Nucleus accumbens (tissue), 56 donors: ENCODE data around the gene METTL9.
"Not testable (repeated sequence)": the region's sequence is repeated elsewhere in the genome, so short reads cannot be mapped to it uniquely, and the experiment has no call there.

Experiments
- DNase-seq, 56 donors: peaks; one replicate each; lab custom pipeline; 2025; lab: John Stamatoyannopoulos, UW

METTL9 gene

DNA sequence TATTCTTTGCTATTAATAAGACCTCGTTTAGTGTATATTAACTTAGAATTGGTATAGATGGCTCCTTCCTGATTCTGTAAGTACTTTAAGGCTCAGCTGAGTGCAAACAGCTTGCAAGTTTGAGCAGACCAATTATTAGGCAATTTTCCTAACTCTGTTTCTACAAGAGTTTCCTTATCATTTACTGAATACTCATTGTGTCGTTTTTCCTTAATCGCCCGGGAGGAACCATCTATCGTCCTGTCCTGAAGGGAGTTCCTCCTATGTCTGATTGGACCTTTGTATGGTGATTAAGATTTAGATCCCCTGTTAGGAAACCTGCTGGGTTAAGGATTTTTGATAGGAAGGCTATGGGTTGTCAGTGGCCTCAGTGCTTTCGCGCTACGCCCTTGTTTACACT lies 32.0 kb downstream of the METTL9 start:
- DNase-seq = not testable (repeated sequence)

DNA sequence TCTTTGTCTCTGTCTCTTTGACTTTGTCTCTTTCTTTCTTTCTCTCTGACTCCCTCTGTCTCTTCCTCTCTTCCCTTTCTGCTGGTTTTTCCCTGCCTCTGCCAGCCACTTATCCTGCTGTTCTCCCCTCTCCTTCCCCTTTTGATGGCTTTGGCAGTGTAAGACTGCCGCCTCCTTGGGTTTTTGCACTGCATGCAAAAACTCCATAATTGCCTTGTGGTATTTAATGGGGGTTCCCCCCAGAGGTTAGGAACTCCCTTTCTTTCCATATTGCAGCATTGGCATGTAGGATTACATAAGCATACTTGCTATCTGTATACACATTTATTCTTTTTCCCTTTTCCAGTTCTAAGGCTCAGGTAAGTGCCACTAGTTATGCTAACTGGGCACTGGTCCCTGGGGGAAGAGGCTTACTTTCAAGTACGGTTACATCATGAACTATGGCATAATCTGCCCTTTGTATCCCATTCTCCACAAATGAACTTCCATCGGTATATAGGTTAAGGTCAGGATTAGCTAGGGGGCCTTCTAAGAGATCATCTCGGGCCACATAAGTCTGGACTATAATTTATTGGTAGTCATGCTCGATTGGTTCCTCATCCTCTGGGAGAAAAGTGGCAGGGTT lies 32.7 kb downstream of the METTL9 start:
- not testable (repeated sequence) for DNase-seq

DNA sequence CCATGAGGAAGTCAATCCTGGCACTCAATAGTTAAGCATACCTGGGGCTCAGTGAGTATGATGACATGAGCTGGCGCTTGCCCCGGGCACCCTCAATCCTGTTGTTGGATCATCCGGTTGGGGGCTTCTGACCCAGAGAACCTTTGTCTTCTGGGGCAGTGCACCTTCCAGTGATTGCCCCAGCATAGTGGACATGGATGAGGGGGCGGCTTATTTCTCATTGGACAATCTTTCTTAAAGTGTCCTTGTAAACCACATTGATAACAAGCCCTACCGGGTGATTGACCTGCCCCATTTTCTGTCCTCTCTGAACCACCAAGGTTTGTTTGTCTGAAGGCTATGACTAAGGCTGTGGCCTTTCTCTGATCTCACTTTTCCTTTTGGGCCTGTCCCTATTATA lies 34.8 kb downstream of the METTL9 start:
- DNase-seq = no peak

DNA sequence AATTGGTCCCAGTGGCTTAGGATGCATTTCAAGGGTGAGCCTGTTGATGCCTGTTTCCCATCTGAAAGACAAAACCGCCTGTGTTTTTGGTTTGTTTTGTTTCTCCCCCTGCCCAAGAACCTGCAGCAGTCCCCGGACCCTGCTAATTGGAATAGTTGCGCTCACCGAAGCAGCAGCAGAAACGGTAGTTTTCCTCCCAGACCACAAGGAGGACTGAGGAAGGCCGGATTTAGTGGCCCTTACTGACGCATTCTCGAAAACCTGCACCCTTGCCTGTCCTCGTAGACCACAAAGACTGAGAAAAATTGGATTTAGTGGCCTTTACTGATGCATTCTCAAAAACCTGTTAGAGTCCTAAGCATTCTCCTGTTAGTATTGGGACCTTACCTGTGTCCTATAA lies 36.3 kb downstream of the METTL9 start:
- DNase-seq = not testable (repeated sequence)

DNA sequence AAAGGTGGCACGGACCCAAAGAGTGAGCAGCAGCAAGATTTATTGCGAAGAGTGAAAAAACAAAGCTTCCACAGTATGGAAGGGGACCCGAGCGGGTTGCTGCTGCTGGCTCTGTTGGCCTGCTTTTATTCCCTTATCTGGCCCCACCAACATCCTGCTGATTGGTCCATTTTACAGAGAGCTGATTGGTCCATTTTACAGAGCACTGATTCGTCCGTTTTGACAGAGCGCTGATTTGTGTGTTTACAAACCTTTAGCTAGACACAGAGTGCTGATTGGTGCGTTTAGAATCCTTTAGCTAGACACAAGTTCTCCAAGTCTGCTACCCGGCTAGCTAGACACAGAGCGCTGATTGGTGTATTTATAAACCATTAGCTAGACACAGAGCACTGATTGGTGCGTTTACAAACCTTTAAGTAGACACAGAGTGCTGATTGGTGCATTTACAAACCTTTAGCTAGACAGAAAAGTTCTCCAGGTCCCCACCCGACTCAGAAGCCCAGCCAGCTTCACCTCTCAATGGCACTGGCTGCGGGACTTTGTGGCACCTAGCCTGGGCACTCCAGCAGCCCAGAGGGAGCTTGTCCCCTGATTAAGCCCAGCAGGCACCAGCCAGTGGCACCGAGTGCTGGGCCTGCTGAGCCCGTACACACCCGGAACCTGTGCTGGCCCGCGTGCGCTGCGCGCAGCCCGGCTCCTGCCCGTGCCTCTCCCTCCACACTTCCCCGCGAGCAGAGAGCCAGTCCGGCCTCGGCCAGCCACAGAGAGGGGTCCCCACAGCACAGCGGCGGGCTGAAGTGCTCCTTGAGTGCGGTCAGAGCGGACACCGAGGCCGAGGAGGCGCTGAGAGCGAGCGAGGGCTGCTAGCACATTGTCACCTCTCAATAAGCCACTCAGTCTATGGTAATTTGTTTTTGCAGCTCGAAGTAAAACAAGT lies 37.9 kb downstream of the METTL9 start:
- DNase-seq = no peak

DNA sequence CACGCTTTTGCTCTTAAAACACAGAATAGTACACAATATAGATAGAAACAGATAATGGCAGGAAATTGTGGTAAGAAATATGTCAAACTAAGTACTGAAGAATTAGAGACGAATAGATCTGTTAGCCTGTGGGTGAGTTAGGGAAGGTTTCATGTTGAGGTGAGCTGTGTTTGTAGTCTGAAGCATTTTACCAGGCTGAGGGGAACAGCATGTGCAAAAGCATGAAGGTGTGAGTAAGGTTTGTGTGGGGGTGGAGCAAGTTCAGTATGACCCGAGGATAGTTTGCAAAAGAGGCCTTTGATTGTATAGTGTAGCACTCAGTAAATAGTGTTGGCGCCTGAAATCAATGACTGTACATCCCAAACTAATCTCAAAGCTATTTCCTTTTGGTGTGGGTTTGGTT lies 39.2 kb downstream of the METTL9 start:
- DNase-seq = no peak

DNA sequence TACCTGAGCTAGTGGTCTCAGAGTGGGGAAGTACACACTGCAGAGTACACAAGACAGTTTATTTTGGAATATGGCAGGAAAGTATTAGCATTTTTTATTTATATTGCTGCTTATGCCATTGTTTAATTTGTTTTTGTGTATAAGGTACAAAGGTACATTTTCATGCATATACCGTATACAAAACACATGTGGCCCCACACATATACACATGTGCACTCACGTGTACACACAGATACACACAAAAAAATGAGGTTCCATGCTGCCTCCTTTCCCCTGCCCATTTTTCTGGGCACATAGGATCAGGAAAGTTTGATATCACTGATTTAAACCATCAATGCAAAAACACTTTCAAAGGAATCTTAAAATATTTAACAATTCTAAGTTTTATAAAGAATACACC lies 40.1 kb downstream of the METTL9 start:
- no peak for DNase-seq

DNA sequence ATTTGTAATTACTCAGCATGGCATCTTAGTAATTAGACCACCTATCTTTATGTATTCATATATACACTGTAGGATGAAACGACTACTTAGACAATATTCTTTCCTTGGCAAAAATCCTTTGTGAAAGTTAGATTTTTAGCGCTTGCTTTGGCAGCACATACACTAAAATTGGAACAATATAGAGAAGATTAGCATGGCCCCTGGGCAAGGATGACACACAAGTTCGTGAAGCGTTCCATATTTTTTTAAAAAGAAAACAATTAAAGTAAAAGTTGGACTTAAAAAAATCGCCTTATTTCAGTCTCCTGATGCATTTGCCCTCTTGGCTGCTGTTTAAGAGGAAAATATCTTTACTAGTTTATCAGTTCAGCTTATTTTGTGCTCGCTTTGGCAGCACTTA lies 42.5 kb downstream of the METTL9 start:
- DNase-seq = no peak

DNA sequence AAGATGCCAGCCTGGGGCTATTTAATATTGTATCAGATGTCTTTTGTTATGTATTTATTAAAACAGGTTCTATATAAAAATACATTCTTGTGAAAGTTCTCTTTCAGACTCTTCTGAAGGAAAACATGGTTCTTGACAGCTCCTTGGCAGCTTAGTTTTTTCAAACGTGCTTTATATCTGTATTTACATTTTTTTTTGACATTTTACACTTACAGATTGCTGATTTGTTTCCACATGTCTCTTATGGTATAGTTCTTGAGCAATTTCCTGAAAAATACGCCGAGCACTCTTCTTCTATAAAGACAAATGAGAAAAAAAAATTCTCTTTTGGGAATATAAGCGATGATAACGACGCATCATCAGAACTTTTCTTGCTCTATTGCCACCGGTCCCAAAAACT lies 43.5 kb downstream of the METTL9 start:
- no peak for DNase-seq

DNA sequence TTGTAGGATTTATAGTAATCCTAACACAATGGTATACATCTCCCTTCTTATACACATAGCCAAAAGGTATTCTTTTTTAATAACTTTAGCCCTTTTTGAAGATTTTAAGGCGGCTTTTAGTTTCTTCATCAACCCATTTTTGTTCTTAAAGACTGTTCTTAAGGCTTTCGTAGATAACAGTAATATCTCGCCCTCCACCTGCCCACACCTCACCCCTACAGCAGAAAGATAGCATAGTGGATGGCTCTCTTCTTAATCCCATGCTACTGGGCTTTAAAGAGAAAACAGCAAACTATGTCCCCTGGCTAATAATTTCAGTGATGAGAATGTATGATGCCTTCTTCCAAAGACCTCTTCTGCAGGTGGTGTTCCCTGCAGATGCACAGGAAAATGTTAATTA lies 44.4 kb downstream of the METTL9 start:
- no peak for DNase-seq

DNA sequence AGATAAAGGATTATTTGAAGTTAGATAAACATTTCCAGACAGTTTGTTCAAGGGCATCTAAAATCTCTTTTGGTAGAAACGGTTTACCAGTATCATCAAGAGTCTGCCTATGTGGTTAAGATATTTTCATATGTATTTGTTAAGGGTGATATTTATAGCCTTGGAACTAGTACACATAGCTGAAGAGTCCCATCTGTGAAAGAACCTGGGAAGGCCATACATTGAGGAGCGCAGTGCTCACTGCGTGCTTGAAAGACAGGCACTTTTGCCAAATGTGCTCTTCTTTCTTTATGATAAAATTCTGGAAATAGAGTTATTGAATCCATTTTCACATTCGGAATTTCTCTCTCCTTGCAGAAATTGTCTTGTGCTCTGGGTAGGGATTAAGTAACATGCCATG lies 45.3 kb downstream of the METTL9 start:
- no peak for DNase-seq

DNA sequence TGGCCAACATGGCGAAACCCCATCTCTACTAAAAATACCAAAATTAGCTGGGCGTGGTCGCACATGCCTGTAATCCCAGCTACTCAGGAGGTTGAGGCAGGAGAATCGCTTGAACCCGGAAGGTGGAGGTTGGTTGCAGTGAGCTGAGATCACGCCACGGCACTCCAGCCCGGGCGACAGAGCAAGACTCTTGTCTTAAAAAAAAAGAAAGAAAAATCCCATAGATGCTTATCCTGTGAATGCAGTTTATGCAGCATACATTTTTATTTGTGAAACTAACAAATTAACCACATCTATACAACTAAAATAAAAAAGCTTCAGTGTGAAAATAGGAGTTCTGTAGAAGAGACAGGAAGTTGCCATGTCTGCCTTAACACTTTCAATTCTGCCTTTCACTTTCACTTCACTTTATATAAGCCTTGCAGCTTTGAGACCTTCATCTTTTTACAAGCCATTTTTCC lies 45.9 kb downstream of the METTL9 start:
- no peak for DNase-seq

DNA sequence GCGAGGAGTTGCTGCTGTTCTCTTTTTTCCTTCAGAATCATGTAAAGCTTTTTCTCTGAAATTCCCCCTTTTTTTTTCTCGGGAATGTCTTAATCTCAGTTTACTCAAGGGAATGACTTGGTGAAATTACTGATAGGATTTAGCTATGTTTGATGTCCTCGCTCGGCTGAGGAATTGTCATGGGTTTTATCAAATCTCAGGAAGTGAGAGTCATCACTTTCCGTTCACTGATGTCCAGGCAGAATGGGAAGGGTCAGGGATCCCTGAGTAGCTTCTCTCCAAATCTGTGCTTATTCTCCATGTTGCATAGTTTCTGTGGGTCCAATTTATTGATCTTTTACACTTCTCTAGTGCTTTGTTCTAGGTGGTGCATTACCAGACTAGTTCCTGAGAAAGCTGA lies 46.7 kb downstream of the METTL9 start:
- no peak for DNase-seq

DNA sequence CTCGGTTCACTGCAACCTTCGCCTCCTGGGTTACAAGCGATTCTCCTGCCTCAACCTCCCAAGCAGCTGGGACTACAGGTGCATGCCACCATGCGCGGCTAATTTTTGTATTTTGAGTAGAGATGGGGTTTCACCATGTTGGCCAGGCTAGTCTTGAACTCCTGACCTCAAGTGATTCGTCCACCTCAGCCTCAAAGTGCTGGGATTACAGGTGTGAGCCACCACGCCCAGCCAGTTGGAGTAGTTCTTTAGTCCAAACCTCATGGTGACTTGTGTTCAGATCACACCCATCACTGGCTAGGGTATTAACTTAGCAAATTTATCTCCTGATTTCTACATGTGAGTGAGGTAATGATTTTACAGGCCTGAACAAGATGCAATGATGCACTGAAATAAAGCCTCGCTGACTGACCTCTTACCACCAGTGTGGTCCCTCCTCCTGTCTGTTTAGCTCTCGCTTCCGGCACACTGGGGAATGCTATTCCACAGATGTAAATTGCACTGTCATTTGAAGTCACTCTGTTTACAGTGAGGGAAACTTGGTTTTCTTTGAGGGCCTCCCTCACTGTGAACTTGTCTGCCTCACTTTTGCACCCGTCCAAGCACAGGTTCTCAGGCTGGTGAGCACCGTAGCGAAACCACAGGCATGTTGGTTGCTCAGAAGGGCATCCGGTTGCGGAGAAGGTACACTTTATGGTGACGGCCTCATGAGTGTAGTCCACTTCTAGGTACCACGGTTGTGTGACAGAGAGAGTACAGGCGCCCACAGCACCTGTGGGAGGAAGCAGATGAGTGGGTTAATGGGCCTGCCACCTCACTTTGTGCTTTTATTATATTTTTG lies 47.6 kb downstream of the METTL9 start:
- DNase-seq = no peak

DNA sequence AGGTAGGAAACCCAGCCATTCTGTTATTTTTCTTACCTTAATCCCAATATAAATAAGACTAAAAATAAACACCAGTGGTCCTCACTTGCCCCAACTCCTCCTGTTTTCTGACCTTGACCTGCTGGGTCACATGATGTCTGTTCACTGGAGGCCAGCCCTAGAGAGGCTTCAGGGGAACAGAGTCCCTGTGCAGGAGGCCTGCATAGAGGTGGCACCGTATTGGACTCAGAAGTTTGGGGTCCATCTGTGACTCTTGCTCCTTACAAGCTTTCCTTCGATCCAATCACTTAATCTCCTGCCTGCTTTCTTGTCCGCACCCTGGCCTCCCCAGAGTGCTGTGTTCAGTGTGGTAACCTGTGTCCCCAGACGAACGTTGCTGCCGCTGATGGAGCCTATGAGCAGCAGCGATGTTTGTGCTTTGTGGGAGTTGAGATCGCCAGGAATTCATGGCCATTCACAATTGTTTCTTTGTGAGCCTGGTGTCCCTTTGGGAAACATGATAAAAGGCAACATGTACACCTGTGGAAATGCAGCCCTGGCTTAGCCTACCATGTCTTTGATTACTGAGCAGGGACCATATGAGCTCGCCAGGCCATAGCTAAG lies 48.3 kb downstream of the METTL9 start:
- DNase-seq = no peak

DNA sequence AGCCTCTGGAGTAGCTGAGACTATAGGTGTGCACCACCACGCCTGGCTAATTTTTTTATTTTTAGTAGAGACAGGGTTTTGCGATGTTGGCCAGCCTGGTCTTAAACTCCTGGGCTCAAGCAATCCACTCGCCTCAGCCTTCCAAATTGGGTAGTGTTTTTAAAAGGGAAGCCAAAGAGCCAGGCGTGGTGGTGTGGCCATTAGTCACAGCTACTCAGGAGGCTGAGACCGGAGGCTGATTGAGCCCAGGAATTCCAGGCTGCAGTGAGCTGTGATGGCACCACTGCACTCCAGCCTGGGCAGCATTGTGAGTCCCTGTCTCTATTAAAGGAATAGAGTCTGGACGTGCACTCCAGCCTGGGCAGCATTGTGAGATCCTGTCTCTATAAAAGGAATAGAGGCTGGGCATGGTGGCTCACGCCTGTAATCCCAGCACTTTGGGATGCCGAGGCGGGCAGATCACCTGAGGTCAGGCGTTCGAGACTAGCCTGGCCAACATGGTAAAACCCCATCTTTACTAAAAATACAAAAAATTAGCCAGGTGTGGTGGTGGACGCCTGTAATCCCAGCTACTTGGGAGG lies 50.5 kb downstream of the METTL9 start:
- DNase-seq = not testable (repeated sequence)

DNA sequence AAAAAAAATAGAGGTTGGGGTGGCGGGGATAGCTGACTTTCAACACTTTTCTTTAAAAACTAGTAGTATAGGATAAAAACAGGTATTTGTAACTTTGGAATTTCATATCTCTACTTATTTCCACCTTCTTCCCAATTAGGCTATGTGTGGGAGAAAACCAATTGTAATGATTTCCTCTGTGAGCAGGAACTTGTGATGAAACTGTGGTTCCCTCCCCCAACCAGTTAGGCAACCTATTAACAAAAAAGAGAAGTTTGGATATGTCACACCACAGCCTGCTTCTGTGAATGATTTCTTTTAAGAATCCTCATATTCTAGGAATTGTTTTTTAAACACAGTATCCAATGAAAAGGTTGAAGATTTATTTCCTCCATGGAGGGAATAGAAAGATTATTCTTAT lies 51.1 kb downstream of the METTL9 start:
- DNase-seq = peak in 2 of 56 donors; percentile 8 to 36

DNA sequence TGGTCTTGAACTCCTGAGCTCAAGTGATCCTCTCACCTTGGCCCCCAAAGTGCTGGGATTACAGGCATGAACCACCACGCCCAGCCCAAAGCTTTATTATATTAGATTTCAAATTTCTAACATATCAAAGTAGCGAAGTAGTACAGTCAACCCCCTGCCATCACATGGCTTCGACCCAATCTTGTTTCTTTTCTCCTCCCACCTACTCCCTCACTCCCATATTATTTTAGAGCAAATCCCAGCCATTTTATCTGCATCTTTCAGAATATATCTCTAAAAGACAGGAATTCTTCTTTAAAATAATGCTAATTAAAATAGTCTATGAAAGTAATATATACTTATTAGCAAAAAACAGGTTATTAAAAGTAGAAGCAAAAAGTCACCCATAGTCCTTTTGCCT lies 52.1 kb downstream of the METTL9 start:
- DNase-seq = no peak

DNA sequence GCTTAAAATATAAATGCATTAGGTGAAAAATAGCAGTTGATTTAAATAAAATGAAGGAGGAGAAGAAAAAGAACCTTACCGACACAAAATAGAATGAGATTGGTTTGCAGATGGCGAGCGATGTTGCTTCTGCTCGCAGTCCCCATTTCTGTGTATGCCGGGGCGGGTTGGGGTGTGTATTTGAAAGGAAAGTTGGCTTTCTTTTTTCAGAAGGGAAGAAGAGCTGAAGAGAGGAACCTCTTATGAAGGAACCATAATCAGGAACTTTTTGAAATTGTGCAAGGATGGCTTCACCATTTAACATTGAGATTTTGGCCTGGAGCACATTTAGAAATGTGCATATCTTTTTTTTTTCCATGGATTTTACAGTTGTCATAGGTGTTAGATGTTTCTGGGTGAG lies 53.1 kb downstream of the METTL9 start, which contains the start of gene IGSF6:
Gene IGSF6, minus strand, starts transcription at position 156 of the 400 bp plus-strand sequence. Its CDS starts 10 bp downstream, at position 146.
- no peak for DNase-seq

DNA sequence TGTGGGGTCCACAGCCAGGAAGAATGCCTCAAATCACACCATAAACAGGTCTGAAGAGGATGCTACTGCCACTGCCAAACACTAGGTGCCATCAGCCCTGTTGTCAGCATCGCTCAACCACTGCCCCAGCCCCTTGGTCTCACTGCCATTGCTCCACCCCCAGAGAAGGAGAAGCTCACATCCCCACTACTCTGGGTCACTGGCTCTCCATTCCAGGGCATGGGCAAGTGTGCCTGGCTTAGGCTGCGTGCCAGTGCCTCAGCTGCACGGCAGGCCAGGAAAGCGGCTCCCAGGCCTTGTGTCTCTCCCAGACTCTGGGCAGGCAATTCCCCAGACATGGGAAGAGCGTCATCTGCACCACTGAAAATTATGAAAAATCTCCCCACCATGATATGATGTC lies 54.2 kb downstream of the METTL9 start:
- DNase-seq = no peak
